GM21515 (cell line): ENCODE measurements around the gene CYP26B1.
A peak's percentile ranks its signal among the peaks of the same experiment; 100 is the strongest.

Source experiments
- ATAC-seq: cut with Tn5 transposase; IDR thresholded peaks from one replicate; pipeline ENCODE4 v1.9.1; 2021; ENCODE audit not compliant: unreplicated experiment

Gene CYP26B1

DNA sequence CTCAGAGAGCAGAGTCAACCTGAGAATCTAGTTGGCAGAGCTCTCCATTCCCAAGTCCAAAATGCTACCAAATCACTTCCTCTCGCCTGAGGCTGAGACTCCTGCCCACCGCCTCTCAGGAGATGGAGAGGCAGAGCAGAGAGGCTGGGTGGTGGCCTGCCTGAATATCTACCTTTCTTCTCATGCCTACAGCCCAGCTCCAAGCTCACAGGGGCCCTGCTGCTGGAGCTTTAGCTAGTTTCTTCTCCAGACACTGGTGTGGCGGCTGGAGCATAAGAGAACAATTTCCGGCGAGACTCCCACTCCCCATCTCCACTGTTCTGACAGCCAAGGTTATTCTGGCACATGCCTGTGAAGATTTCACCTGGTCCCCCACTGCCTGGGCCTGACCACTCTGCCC is 8.1 kb upstream of the CYP26B1 start:
- ATAC-seq = no peak

DNA sequence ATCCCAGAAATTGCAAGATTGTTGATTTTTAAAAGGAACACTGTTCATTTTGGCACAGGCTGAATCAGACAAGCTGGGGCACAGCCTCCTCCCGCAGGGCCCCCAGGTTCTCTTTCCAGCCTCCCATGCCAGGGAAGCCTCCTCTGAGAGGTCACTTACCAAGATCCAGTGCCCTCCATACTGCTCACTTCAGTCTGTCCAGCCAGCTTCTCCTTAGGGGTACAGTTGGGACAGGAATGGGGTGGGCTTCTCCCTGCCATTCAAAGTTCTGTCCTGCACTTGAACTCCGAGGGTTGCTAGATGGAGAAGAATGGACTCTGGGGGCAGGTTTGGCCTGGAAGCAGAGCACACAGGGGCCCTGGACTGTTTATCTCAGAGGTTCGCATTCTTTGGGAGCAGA is 7.5 kb upstream of the CYP26B1 start:
- no peak for ATAC-seq

DNA sequence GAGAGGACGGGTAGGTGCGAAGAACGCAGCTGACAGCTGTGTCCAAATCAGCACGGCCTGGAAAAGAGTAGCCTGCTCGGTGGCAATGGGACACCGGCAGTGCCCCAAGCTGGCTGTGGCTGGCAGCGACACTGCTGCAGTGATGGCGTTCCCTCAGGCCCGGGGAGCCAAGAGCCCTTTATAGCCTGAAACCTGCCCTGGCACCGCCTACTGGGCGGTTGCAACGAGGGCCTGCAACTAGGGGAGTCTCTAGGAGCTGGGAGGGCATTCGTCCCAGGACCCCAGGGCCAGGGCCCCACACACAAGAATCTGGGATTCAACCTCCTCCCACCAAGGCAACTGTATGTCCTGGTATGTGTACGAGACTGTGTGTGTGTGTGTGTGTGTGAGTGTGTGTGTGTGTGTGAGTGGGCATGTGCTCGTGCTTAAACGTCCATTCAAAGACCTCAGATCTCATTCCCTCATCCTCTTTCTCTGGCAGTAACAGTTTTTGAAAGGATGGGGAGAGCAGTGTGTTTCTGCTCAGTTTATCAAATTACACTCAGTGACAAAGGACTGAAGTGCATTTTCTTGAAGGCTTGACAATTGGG is 6.8 kb upstream of the CYP26B1 start:
- ATAC-seq = no peak

DNA sequence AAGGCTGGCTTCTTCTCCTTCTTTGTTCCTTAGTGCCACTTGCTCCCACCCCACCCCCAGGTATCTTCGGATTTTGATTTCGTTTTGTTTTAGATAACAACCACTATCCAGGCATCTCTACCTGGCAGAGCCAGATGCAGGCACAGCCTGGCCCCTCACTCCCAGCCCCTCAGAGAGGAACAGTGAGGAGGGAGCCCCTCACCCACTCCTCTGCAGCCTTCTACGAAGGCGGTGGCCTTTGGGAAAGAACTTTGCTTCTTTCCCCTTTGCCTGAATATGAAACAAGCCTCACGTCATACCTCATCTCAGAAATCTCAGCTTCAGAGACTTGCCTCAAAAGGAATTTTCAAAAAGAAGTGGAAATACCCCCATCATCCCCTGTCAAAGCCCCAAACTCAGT is 6.3 kb upstream of the CYP26B1 start:
- ATAC-seq = no peak

DNA sequence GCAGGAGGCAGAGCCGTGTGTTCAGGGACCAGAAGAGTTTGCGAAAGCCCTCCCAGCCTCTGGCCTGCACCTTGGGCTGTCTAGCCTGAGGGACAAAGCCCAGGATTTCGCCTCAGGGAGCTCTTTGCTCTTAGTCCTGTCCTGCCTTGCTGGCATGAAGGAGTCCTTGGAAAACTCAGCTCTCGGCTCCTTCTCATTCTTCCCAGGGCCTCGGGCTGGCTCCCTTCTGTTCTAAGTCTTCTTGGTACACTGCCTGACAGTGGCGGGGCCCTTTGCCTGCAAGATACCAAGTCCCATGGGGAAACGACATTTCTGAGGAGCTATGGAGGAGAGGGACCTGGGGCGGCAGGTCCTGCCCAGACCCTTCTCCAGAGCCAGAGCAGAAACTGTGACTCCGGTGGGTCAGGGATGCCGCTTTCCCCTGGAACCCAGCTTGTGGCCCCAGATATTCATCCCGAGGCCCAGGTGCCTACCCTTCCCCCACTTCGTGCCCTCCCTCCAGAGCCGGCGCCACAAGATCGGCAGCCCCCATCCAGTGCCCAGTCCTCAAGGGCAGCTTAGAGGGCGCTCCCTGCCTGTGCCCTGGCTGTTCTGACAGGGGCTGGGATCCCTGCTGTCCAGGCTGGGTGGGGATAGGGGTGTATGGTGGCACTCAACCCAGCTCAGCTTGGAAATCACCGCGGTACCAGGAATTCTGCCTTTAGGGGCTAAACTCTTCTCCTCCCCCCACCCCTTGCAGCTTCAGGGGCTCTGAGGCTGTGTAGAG is 5.5 kb upstream of the CYP26B1 start:
- no peak for ATAC-seq

DNA sequence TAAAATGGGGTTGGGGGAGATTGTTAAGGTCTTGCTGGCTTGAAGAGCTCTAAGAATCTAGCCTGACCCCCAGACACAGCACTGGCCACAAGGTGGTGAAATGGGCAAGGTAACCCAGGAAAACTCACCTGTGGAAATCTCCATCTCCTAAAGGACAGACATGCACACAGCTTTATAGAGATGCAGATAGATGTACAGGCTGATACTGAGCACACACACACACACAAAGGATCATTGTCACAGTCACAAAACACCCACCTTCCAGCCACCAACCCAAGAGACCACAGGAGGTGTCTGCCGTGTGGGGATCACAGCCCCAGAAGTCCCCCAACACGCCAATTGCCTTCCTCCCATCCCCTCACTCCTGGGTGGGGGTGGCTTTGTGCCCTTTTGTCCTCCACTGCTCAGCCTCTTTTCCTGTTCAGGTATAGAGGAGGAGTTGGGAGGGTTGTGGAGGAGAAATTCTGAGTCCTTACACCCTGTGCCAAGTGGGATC is 3.2 kb upstream of the CYP26B1 start:
- ATAC-seq = no peak

DNA sequence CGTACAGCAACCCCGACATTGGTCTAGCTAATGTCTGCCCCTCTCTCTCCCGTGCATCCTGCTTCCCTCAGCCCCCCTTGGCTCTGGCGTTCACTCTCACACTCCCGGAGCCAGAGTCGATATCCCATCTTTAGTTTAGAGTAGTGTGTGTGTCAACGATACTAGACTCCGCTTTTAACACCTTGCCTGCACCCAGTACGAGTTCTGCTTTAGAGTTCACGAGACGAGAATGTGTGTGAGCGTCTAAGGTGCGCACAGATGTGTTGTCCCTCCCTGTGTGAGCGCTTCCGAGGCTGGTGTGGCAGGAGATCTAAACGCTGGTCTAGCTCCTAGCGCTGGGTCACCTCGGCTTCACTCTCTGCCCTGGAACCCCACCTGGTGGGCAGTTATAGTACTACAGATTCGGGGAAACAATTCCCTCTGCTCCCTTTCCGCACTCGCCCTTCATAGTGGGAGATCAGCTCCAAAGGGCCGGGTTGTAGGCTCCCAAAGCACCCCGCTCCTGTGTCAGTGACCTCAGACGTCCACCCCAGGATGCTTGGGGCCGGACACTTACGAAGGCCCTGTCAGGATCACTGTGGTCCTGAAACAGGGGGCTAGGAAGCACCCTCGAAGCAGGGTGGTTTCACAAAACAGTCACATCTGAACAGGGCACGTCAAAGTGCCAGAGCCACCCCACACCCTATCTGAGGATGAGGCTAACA is 2.6 kb upstream of the CYP26B1 start:
- ATAC-seq = peak; percentile 77

DNA sequence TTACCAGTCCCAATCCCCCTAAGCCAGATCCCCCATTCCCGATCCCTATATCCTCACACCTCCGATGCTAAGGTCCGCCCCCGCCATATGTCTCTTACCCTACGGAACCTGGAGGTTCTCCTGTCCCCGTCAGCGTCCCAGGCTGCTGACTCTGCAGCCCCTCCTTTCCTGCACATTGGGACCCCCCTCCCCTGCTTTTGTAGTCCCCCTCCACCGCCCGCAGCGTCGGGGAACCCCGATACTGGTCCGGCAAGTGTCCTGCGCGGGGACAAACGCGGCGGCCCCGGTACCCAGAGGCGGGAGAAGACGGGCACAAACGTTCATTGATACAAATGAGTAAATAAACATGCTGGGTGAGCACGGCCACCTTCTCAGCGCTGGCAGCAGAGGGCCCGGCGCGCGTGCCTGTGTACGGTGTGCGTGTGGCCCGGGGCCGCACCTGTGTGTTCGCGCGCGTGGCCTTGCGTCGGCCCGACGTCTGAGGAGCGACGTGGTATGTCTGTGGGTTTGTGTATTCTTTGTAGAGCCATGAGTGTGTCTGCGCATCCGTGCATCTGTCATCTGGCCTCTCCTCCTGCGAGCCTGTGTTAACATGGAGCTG is 2.0 kb upstream of the CYP26B1 start:
- no peak for ATAC-seq

DNA sequence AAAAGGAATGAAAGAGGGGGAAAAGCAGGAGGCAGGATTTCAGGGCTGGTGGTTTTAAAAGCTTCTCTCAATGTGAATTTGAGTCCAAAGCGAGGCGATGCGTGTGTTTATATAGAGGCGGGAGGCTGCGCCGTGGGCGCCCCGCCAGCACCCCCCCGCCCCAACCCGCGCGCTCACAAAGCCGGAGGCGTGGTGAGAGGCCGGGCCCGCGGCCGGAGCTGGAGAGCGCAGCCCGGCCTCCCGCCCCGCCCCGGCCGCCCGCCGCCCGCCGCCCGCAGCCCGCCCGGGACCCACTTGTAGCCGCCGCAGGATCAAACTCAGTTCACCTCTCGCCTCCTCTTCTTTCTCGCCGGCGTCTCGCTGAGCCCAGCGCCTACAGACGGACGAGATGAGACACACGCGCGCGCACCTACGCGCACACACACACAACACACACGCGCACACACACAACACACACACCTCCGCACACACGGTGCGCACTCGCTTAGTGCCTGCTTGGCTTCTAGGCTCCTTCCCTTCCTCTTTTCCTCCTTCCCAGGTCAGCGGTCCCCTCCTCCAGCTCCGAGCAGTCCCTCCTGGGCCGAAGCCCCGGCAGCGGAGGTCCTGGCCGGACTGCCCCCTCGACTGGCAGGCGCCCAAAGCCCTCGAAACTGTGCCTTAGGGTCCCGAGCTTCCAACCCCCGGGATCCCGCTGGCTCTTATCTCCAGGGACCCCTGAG is 1.3 kb upstream of the CYP26B1 start:
- ATAC-seq = no peak

DNA sequence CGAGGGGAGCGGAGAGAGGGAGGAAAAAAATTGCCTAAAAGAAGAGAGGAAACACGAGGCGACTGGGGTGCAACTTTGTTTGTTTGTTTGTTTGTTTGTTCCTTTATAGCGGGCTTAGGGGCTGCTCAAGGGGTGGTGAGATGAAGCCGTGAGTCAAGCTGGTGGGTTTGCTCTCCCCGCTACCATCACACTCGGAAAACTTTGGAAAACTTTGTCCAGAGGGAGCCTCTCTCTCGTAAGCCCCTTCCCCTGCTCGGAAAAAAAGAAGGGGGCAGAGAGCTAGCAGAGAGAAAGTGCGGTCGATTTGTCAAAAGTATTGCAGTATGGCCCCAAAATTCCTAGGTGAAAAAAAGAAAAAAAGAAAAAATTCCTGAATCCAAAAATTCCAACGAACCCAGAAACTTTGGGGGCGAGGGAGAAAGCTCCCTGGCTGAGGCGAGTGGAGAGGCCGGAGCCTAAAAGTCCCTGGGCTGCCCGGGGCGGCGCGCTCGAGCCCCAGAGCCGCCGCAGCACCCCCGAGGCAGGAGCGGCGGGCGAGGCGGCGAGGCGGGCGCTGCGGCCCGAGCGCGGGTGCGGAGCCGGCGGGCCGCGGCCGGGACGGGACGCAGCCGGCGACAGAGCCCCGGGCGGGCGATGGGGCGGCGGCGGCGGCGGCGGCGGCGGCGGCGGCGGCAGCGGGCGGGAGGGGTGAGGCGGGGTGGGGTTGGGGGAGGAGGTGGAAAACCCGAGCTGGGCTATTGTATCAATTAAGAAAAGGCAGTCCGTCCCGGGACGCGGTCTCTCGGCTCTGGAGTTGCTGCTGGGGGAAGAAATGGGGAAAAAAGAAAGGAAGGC is 558 bp upstream of the CYP26B1 start:
- no peak for ATAC-seq

DNA sequence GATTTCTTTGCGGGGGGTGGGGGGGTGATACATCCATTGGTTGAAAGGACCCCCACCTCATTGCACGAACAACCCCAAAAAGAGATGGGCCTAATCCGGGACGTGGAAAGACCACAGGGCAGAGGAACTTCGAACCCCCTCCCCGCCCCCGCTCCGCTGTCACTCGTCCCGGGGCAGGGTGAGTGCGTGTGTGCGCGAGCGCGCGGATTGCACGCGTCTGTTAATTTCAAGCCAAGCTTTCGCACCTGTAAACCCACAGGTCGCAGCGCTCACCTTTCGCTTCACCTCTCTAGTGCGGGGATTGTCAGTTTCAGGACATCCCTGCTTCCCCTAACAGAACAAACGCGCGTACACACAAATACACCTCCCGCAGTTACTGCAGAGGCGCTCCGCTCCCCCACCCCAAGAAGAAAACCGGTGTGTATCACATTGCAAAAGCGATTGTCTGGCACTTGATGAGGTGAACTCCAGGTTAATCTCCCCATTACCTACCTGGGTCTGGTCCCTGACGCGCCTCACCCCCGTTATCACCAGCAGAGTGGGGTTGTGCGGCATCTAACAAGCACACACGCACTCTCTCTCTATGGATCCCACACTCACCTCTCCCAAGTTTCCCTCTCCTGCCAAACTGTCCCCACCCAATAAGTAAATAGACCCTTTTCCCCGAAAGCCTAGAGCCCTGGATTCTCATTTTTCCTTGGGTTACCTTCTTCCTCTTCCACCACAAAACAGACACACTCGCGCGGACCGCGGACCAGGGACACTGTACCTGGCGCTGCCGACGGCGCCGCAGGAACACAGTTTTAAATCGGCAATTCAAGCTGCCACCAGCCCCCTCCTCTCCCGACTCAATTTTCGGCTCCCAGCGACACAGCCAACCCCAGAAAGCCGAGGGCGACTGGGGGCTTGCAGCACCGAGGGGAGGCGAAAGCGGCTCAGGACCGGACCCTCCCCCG is 1.0 kb downstream of the CYP26B1 start:
- no peak for ATAC-seq

DNA sequence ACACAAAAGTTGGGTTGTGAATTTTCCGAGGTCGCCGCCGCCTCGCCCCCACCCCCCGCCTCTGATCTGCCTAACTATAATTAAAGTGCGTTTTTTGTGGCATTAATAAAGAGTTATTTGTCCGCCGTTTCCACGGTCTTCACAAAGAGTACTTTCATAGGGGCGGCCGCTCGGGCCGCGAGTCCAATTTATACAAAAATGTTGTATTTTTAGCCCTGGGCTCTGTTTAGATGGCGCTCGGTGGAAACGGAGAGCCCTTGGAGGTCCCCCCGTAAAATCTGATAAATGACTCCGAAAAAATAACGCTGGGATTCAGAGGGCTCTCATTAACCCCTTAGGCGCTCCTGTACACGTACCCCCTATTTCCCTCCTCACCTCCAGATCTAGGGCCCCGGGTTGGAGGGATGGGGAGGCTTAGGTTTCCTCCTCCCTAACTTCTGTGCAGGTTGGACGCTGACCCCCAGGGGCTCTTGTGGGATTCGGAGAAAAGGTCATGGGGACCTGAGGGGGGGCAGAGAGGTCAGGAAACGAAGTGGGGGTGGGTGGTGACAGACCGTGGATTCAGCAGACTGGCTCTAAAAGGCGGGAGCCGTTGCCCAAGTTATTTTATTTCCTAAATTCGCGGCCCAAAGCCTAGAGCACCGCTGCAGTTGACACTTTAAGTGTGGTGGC is 1.9 kb downstream of the CYP26B1 start:
- ATAC-seq = no peak

DNA sequence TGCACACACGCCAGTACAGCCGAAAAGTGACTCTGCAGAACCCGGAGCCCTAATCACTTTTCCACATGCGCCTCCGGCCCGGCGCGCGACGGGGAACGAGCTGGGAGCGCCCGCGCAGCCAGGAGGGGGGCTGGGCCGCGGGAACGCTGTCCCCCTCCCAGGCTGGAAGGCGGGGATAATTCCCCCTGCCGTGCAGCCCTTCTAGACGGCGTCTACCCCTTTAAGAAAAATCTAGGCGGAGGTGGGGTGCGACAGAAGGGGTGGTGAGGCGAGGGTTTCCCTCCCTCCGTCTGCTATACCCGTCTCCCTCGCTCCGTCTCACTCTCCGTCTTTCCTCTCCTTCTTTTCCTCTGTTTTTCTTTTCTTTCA is 2.4 kb downstream of the CYP26B1 start:
- ATAC-seq = no peak

DNA sequence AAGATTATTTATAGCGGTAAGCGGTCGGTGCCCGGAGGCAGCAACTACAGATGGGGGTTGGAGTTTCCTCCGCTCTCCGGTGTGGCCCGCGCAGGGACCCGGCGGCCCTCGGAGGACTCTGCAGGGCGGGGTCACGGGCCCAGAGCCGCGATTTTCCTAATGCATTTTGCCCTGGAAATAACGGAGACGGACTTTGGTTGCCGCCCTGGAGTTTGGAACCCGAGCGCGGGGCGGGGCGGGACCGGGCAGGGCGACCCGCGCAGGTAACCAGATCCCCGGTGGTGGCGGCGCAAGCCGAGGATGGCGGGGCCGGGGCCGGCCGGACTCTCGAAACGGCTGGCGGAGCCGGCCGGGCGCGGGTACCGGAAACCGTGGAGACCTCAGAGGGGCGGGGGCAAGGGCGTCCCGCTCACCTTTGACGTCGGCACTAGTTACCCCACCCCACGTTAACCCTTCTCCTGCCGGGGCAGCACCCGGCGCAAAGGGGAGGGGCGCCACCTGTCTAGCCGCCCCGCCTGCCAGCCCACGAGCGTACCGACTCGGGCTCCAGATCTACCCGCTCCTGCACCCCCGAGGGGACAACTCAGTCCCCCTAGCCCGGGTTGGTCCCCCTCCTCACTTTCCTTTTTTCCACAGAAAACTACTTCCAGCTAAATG is 2.9 kb downstream of the CYP26B1 start:
- no peak for ATAC-seq

DNA sequence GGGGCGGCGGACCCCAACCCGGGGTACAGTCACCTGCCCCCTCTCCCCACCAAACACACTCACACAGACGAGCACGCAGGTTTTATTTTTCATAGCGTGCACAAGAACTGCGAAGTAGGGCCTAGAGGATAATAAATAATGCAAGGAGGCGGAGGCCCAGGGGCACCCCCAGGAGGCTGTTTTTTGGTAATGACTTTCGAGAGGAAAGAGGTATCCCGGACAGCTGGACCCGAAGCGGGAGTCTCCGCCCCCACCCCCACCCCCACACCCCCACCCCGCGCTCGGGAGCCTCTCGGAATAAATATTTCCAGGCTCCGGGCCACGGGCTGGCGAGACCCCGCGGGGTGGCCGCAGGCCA is 3.4 kb downstream of the CYP26B1 start:
- ATAC-seq = no peak

DNA sequence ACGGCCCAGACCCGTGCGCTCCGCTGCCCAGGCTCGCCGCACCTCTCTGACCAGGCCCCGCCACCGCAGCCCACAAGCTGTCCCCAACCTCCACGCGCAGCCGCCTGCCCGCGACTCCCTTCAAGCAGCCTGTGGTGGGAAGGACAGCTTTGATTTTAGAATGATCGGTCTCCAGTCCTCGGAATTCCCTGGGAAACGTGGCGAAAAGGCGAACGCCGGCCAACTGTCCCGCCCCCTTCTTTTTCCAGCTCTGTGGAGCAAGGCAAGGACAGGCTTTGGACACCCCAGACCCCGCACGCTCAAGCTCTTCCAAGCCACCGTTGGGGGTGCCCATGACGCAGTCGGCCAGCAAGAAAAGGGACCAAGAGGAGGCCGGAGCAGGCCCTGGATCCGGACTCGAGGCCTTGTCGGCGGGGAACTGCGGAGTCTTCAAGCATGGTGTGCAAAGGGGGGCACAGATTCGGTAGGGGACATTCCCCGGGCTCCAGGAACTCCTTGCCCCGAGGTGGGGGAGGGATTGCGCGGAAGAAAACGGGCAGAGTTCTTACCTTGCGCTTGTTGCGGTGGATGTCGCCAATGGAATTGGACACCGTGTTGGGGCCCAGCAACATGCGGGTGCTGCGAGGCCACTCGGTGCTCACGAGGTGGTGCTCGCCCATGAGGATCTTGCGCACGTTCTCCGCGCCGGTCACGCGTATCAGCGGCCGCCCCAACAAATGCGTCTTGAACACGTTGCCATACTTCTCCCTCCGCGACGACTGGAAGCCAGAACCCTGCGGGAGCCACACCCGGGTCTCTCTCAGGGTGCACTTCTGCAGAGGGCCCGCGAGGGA is 4.0 kb downstream of the CYP26B1 start:
- ATAC-seq = no peak
